HG03097 (cell line): ENCODE data around the gene TPK1.
A peak's percentile ranks its signal among the peaks of the same experiment; 100 is the strongest.
"Not testable (repeated sequence)": the region's sequence is repeated elsewhere in the genome, so short reads cannot be mapped to it uniquely, and the experiment has no call there.

Experiments
- ATAC-seq: cut with Tn5 transposase; IDR thresholded peaks from one replicate; pipeline ENCODE4 v1.9.1; 2021; ENCODE audit not compliant: unreplicated experiment, low FRiP score

TPK1 gene

DNA sequence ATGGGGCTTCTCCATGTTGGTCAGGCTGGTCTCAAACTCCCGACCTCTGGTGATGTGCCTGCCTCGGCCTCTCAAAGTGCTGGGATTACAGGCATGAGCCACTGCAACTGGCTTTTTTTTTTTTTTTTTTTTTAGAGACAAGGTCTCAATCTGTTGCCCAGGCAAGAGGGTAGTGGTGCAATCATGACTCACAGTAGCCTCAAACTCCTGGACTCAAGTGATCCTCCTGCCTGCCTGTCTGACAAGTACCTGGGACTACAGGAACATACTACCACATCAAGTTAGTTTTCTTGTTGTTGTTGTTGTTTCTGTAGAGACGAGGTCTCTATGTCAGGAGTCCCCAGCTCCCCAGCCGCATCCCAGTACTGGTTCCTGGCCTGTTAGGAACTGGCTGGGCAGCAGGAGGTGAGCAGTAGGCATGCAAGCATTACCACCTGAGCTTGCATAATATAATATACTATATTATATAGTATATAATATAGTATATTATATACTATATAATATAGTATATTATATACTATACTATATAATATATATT, 55.7 kb downstream of the TPK1 start:
- no peak for ATAC-seq

DNA sequence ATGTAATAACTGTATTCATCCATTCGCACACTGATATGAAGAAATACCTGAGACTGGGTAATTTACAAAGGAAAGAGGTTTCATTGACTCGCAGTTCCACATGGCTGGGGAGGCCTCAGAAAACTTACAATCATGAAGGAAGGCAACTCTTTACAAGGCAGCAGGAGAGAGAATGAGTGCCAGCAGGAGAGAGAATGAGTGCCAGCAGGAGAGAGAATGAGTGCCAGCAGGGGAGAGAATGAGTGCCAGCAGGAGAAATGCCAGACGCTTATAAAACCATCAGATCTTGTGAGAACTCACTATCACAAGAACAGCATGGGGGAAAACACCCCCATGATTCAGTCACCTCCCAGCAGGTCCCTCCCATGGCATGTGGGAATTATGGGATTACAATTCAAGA, 58.0 kb downstream of the TPK1 start:
- ATAC-seq = not testable (repeated sequence)

DNA sequence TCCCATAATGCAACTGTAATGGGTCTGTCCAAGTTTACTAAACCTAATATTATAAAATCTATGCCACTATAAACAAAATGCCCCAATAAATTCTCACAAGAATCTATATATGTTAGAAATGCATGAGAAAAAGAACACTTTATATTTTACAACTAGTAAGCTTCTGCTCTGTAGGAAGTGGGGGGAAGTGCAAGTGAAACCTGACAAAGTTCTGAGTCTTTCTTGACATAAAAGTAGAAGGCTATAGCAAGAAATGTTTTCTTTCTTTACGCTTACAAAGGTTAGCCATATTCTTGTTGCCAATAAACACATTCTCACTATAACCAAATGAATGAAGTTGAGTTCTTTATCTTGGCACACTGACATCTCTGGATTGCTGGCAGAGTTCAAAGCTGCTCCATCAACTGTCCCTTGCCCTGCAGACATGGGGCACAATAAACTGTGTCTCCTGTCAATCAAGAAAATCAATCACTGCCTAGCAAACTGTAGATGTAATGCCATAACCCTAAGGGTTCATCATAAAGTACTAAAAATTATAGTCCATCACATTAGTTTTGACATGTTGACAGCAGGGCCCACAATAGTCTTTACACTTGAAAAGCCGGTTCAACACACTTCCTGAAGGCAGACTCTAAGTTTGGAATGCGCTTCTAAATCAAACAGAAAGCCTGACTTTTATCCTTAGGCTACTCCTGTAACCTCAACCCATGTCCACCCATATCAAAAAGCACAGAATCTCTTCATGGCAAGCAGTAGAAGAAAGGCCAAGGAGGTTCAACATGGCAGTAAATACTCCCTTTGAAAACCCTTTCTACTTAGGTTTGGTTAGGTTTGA, 58.6 kb downstream of the TPK1 start:
- ATAC-seq = no peak

DNA sequence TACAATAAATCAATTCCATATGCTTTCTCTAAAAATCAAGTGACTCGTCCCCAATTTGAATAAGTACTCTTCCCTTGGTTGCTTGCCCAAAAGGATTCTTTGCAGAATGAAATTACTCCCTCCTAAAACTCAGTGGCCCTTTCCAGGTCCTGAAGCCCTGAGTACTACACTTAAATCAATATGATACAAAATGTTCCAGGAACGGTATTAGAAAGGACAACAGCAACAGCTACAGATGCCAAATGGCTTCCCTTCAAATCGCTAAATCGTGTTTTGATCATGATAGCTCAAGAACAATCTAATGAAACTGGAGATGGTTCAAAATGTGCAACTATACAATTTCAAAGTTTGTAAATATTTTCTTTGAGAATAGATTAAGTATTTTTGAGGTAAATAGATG, 59.4 kb downstream of the TPK1 start:
- no peak for ATAC-seq

DNA sequence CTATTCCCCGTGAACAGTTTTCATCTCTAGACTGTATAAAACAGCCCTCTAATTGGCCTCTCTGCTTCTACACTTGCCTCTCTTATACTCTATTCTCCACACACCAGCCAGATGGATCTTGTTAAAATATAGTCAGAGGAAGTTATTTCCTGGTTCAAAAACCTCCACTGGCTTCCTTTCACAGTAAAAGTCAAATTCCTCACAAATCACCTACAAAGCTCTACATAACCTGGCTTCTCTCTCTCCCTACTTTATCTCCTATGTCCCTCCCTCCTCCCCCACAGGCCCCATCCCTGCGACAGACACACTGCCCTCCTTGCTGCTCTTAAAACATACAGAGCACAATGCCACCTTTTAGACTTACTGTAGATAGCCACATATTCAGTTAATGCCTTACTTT, 60.1 kb downstream of the TPK1 start:
- no peak for ATAC-seq

DNA sequence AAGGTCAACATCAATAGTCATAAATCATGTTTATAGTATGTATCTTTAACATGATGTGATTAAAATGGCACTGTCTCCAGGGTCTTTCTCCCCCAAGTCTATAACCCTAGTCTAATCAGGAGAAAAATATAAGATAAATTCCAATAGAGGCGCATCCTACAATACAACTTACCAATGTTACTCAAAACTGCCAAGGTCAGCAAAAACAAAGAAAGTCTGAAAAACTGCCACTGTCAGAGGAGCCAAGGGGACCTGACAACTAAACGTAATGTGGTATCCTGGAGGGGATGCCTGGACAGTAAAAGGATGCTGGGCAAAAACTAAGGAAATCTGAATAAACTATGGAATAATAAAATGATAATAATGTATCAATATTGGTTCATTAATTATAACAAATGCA, 63.9 kb downstream of the TPK1 start:
- no peak for ATAC-seq

DNA sequence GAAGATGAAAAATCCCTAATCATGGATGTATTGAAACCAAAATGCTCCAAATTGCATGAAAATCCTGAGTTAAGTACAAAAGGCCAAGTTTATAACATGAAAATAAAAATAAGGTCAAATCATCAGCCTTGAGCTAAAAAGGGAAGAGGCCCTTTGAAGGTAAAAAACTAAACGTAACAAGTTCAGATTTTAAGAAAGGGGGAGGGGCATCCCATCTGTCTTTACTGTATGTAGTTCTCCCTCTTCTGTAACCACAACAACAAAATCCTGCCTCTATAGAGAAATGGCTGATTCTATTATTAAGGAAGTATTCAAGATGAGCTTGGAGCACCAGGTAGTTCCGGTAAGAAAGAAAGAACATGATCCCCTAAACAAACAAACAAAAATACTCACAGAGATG, 64.7 kb downstream of the TPK1 start:
- ATAC-seq = no peak

DNA sequence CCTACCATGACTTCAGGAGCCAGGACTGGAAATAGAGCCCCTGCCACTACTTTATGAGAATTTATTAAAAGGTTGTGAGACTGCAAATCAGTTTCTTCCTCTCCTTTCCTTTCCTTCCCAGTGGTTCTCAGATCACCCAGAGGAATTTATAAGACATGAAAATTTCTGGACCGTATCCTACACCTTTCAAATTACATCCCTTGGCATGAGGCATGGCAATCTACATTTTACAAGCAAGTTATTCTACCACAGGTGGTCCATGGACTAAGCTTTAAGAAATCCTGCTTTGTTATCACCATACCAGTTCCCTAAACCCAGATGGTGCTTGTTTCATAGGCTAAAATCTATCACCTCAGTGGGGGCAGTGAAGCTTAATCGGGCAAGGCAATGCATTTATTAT, 66.5 kb downstream of the TPK1 start:
- ATAC-seq = no peak

DNA sequence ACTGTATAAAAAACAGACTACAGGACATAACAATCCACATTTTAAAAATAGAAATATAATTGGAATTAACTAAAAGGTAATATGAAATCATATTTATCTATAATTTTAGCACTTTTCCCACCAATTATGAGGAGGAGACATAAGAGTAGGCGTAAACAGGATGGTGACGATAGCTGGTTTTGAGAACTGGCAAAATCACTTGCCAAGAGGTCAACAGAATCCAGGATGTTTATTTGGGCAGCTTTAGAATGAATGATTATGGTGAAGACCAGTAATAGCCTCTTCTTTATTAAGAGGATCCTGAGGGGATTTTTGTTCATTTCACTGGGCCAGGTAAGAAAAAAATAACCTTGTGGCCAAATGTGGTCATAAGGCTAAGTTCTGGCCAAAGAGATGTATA, 67.2 kb downstream of the TPK1 start:
- ATAC-seq = no peak

DNA sequence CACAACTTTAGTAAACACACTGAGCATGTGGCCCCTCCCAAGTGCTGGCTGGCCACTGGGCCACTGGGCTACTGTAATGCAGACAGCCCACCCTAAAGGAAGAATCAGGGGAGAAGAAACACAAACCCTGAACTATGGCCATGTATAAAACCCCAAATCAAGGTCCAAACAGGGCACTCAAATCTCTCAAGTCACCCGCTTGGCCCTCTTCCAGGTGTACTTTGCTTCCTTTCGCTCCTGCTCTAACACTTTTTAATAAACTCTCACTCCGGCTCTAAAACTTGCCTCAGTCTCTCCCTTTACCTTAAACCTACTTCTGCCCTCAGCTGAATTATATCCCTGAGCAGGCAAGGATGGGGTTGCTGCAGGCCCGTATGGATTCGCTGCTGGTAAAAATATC, 72.6 kb downstream of the TPK1 start:
- no peak for ATAC-seq

DNA sequence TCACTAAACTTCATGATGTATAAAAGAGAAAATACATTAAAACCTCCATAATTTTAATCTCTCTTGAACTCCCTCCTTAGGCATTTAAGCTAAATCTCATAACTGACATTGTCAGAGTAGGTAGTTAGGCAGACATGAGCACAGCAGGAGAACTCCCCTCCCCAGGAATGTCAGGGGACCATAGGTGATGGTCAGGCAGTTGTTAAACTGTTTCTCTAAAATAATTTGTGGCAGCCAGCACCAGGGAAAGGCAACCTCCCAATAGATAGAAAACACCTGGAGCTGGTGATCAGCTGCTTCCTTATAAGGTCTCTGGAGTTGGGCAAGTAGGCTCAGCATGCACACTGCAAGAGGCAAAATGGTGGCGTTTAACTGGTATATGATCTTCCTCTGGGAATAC, 73.0 kb downstream of the TPK1 start:
- ATAC-seq = no peak

DNA sequence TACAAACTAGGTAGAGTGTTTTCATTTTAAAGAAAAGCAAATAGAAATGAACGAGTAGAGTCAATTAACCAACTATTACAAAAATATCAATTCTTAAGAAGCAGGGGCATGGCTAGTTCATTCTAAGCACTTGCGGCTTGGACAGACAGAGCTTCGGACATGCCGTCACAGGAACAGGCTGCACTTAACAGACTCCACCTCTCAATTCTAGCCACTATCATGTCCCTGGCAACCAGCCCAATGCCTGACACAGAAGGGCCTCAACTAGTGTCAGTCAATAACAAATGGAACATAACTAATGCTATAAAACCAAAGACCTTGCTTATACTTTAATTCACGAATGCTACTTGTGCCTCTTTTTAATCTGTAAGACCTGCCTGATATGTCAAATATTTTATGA, 74.4 kb downstream of the TPK1 start:
- no peak for ATAC-seq

DNA sequence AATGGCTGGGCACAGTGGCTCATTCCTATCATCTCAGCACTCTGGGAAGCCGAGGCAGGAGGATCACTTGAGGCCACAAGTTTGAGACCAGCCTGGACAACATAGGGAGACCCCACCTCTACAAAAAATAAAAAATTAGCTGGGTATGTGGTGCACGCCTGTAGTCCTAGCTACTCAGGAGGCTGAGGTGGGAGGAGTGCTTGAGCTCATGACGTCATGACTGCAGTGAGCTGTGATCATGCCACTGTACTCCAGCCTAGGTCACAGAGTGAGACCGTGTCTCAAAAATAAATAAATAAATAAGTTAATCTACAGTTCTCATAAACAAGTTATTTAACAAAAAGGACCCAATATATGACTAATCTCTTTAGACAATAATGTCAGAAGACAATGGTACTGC, 76.2 kb downstream of the TPK1 start:
- ATAC-seq = no peak

DNA sequence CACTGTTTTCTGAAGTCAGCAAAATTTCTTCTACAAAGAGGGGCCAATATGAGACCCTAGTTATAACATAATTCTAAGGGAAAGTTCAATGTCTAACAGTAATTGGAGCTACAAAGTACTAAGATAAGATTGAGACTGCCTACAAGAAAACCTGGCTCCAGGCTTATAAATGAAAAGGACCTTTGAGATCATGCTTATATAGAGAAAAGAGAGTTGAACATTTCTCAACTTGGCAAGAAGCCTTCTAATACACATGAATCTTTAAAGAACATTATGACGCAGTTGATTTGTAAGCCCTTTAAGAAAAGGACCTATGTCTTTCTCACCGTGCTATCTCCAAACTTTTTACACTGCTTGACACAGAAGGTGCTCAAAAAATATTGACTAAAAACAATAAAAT, 87.9 kb downstream of the TPK1 start:
- ATAC-seq = no peak

DNA sequence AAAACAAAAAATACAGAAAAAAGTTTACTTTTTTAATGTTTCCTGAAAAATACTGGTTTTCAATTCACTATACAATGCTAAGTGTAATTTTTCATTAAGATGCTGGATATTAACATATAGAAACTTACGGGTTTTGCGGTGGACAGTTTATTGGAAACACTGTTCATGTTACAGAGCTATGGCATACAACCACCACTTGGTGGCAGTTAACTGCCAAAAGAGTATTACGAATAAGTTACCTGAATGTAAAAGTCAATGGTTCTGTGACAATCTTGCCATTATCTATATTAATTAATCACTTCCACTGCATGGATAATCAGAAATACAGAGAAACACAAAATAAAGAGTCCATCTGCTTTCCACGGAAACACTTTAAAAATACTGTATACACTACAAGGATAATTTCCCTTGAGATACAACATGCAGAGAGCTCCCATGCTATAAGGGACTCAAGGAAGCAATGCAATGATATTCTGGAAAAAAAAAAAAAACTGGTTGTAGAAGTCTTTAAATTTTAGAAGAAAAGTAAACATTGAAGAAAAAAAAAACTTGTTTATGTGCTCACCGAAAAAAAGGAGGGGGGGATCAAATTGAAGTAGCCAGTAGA, 97.0 kb downstream of the TPK1 start:
- ATAC-seq = peak; percentile 93

DNA sequence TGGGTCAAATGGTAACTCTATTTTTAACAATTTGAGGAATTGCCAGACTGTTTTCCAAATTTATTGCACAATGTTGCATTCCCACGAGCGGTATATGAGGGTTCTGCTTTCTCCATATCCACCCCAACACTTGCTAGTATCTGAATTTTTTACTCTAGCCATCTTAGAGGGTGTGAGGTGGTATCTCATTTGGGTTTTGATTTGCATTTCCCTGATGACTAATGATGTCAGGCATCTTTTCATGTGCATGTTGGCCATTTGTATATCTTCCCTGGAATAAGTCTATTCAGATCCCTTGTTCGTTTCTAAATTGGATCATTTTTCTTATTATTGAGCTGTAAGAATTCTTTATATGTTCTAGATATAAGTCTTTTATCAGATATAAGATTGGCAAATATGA, 97.7 kb downstream of the TPK1 start:
- ATAC-seq = no peak

DNA sequence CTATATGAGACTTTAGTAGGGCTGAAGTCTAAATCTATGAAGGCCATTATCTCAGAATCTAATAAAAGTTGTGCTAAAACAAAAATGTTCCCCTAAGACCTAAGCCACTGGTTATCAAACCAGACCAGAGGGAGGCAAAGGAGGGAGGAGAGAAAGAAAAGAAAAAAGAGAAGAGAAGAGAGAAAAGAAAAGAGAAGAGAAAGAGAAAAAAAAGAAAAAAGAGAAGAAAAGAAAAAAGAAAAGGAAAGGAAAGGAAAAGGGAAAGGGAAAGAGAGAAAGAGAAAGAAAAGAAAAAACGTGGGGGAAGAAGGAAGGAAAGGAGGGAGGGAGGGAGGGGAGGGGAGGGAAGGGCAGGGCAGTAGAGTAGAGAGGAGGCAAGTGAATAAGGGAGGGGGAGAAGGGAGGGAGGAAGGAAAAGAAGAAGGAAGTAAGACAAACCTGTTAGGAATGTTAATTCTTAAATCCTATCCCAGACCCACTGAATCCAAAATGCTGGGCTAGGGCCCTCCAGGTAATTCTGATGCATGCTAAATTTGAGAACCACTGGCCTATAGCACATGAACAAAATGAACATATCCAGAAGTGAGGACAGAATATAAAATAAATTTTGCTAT, 98.9 kb downstream of the TPK1 start:
- no peak for ATAC-seq

DNA sequence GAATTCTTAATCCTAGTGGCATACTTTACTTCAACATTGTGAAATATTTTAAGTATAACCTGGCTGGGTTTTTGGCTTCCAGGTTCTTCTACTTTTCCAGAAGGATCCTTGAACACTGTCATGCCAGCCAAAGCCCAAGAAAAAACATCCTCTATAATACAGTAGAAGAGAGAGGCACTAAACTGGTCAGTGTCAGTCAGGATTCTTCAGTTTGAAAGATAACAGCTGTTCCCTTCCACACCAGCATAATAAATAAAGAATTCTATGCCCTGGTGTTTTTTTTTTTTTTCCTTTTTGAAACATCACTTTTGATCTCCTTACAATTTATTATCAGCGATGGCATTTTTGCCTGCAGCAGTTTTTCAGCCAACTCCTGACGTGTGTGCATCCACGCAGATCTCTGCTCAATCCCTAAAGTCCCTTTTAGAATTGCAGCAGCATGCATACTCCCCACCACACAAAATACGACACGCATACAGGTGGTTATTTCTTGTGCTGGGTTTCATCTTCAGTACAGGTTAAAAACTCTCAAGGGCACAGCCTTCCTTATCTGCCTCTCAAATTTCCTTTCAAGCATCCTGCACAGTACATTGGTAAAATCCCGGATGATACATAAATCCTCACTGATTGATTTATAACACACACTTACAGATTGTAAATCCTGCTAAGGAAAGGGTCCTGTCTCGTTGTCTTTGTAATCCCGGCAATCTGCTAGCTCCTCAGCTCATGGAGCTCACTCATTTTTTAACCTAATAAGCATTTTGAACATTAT, 100.2 kb downstream of the TPK1 start:
- no peak for ATAC-seq

DNA sequence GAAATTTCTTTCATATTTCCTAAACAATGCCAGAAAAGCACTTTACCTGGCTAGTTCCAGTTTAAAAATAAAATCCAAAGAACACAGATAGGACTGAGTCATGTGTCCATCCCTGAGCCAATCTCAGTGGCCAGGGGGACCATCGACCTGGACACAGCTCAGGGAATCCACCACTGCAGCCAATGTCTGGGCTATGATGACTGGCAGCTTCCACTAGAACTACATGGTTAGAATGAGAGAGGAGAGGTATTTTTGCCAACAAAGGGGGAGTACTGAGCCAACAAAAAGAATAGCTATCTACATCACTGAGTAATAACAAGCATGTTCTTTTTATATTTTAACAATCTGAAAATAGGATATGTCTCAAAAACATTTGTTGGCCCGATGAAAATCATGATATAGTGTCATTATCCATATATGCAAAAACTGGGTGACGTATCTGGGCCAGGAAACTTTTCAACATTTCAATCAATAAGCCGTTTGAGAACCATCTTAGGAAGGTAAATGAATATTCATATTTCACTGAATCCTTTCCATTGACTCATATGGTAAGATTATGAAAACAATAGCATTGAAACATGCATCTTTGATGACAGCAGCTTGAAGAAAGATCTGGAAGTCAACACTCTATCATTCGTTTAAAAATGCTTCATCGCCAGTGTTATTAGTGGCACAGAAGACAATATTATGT, 104.0 kb downstream of the TPK1 start:
- ATAC-seq = no peak

DNA sequence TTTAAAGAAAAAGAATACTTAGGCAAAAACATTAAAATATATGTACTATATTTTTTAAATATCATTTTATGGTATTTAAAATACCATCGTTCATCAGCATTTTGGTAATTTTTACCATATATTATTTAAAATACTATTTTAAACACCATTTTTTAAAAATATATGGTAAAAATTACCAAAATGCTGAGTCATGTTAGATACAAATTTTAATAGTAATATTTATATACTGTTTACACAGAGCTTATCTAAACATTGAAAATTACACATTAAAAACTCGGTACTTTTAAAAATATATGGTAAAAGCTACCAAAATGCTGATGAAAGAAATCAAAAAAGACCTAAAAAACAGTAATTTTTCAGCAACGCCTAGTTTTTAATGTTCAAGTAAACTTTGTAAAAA, 105.6 kb downstream of the TPK1 start:
- no peak for ATAC-seq
